H9 (cell line): Measurements from ENCODE around the gene GRIN2A. TPM values are rescaled to one million over a fixed set of nuclear protein-coding genes. Genes with fewer than 3 reads are reported as not detected.

Experiments
- DNase-seq: peaks from one replicate; pipeline ENCODE4 v3.0.0-alpha.2; 2017
- H2AFZ ChIP-seq: one replicate; pipeline ENCODE4 v1.6.1; 2013; ENCODE audit warnings: mild to moderate bottlenecking, low read length, control low read depth, moderate library complexity
- H2AK5ac ChIP-seq: 2 replicates; pipeline ENCODE4 v1.6.1; 2013; ENCODE audit warnings: low read length, control low read depth, mixed read lengths; ENCODE audit not compliant: insufficient read length
- H2BK120ac ChIP-seq: one replicate; pipeline ENCODE4 v1.6.1; 2013; ENCODE audit warnings: low read depth, mild to moderate bottlenecking, low read length, control low read depth, inconsistent platforms; ENCODE audit not compliant: poor library complexity, severe bottlenecking
- H2BK12ac ChIP-seq: 2 replicates; pipeline ENCODE4 v1.6.1; 2013; ENCODE audit warnings: low read length, control low read depth, mixed read lengths, low read depth; ENCODE audit not compliant: insufficient read length
- H2BK15ac ChIP-seq: 2 replicates; pipeline ENCODE4 v1.6.1; 2013; ENCODE audit warnings: low read depth, low read length, control low read depth
- H2BK20ac ChIP-seq: one replicate; pipeline ENCODE4 v1.6.1; 2013; ENCODE audit warnings: low read depth, mild to moderate bottlenecking, low read length, control low read depth, inconsistent platforms; ENCODE audit not compliant: poor library complexity, severe bottlenecking
- H2BK5ac ChIP-seq: 2 replicates; pipeline ENCODE4 v1.6.1; 2013; ENCODE audit warnings: low read length, control low read depth, mixed read lengths; ENCODE audit not compliant: insufficient read length
- H3K14ac ChIP-seq: 2 replicates; pipeline ENCODE4 v1.6.1; 2013; ENCODE audit warnings: low read length, control low read depth; ENCODE audit not compliant: insufficient read depth
- H3K18ac ChIP-seq: 2 replicates; pipeline ENCODE4 v1.6.1; 2013; ENCODE audit warnings: low read depth, mild to moderate bottlenecking, mixed read lengths, low read length, control low read depth; ENCODE audit not compliant: insufficient read length
- H3K23ac ChIP-seq: 2 replicates; pipeline ENCODE4 v1.6.1; 2013; ENCODE audit warnings: low read length, control low read depth, mixed read lengths, low read depth; ENCODE audit not compliant: insufficient read length
- H3K23me2 ChIP-seq: 2 replicates; pipeline ENCODE4 v1.6.1; 2013; ENCODE audit warnings: low read depth, mild to moderate bottlenecking, mixed read lengths, low read length, control low read depth; ENCODE audit not compliant: insufficient read length, poor library complexity, severe bottlenecking
- H3K27ac ChIP-seq: 2 replicates; pipeline ENCODE4 v1.5.1; 2013; ENCODE audit warnings: low read length, control low read depth, mixed read lengths, low read depth; ENCODE audit not compliant: insufficient read length
- H3K27me3 ChIP-seq: 2 replicates; pipeline ENCODE4 v1.6.1; 2013; ENCODE audit warnings: low read length, control low read depth, inconsistent platforms; ENCODE audit not compliant: insufficient read depth
- H3K4ac ChIP-seq: 2 replicates; pipeline ENCODE4 v1.6.1; 2013; ENCODE audit warnings: low read depth, mild to moderate bottlenecking, control low read depth, inconsistent platforms, low read length, moderate library complexity
- H3K4me1 ChIP-seq: 2 replicates; pipeline ENCODE4 v1.6.1; 2013; ENCODE audit warnings: low read length, control low read depth, inconsistent platforms; ENCODE audit not compliant: insufficient read depth
- H3K4me2 ChIP-seq: 2 replicates; pipeline ENCODE4 v1.6.1; 2013; ENCODE audit warnings: low read length, control low read depth, mixed read lengths; ENCODE audit not compliant: insufficient read length, insufficient read depth
- H3K56ac ChIP-seq: 2 replicates; pipeline ENCODE4 v1.6.1; 2013; ENCODE audit warnings: low read depth, mild to moderate bottlenecking, mixed read lengths, low read length, control low read depth; ENCODE audit not compliant: insufficient read length
- H3K79me1 ChIP-seq: 2 replicates; pipeline ENCODE4 v1.6.1; 2013; ENCODE audit warnings: low read depth, mild to moderate bottlenecking, moderate library complexity, low read length, control low read depth, inconsistent platforms; ENCODE audit not compliant: insufficient read depth, poor library complexity, severe bottlenecking
- H3K79me2 ChIP-seq: 2 replicates; pipeline ENCODE4 v1.6.1; 2013; ENCODE audit warnings: low read length, control low read depth, inconsistent platforms; ENCODE audit not compliant: insufficient read depth
- H3K9ac ChIP-seq: 2 replicates; pipeline ENCODE4 v1.6.1; 2013; ENCODE audit warnings: low read length, control low read depth, mixed read lengths; ENCODE audit not compliant: insufficient read length; ENCODE audit errors: extremely low read depth
- H3K9me3 ChIP-seq: one replicate; pipeline ENCODE4 v1.6.1; 2013; ENCODE audit warnings: low read depth, low read length, inconsistent platforms; ENCODE audit not compliant: control insufficient read depth
- H3T11ph ChIP-seq: one replicate; pipeline ENCODE4 v1.6.1; 2013; ENCODE audit warnings: mild to moderate bottlenecking, low read length, control low read depth, inconsistent platforms
- H4K20me1 ChIP-seq: one replicate; pipeline ENCODE4 v1.6.1; 2013; ENCODE audit not compliant: control insufficient read depth, insufficient read length, insufficient read depth
- H4K5ac ChIP-seq: 2 replicates; pipeline ENCODE4 v1.6.1; 2013; ENCODE audit warnings: low read depth, mild to moderate bottlenecking, mixed read lengths, low read length, control low read depth; ENCODE audit not compliant: insufficient read length
- H4K8ac ChIP-seq: replicated peaks from 2 replicates; pipeline ENCODE4 v1.6.1; 2013; ENCODE audit warnings: low read length, control low read depth, mixed read lengths, low read depth; ENCODE audit not compliant: insufficient read length
- H4K91ac ChIP-seq: 2 replicates; pipeline ENCODE4 v1.6.1; 2013; ENCODE audit warnings: low read depth, mild to moderate bottlenecking, moderate library complexity, mixed read lengths, low read length, control low read depth; ENCODE audit not compliant: insufficient read length
- H3K27ac Mint-ChIP-seq, 3 experiments: 2 replicates in 2 of 3; 3 replicates in 1 of 3; pipeline ENCODE4 v1.8.0; 2020 to 2021; ENCODE audit warnings: mixed read lengths in 3 of 3, mild to moderate bottlenecking in 1 of 3, moderate library complexity in 1 of 3
- H3K27me3 Mint-ChIP-seq: 2 replicates; pipeline ENCODE4 v1.8.0; 2021; ENCODE audit warnings: low read depth, mild to moderate bottlenecking, moderate library complexity, mixed read lengths
- H3K36me3 Mint-ChIP-seq, 3 experiments: 2 replicates in 2 of 3; 3 replicates in 1 of 3; pipeline ENCODE4 v1.8.0; 2020 to 2021; ENCODE audit warnings: low read depth in 3 of 3, mixed read lengths in 3 of 3; ENCODE audit not compliant: insufficient read depth in 1 of 3
- H3K4me1 Mint-ChIP-seq, 2 experiments: 2 replicates each; pipeline ENCODE4 v1.8.0; 2020; ENCODE audit warnings: mixed read lengths in 2 of 2
- H3K4me3 Mint-ChIP-seq, 2 experiments: 2 replicates in 1 of 2; 3 replicates in 1 of 2; pipeline ENCODE4 v1.8.0; 2020 to 2021; ENCODE audit warnings: mild to moderate bottlenecking in 2 of 2, mixed read lengths in 2 of 2, moderate library complexity in 1 of 2
- H3K9me3 Mint-ChIP-seq, 2 experiments: 2 replicates in 1 of 2; 3 replicates in 1 of 2; pipeline ENCODE4 v1.8.0; 2020; ENCODE audit warnings: mild to moderate bottlenecking in 2 of 2, mixed read lengths in 2 of 2, moderate library complexity in 1 of 2
- CTCF ChIP-seq: fragments of 200-600 bp; sonication (generic); conservative IDR thresholded peaks from 3 replicates; pipeline ENCODE4 v1.8.0; 2021; ENCODE audit warnings: antibody characterized with exemption, mild to moderate bottlenecking
- WGBS: extraction: QIAGEN DNeasy Blood & Tissue Kit; methylation state at CpG from one replicate; pipeline ENCODE4 v1.1.7; 2013; ENCODE audit warnings: missing lambda C conversion rate, low lambda C conversion rate, mixed read lengths; ENCODE audit not compliant: insufficient read length; ENCODE audit errors: extremely low coverage; 5-methylcytosine and 5-hydroxymethylcytosine counted together
- total RNA-seq: library from RNA; stranded (reverse); gene quantifications from 2 replicates; pipeline ENCODE4 v1.2.1, GENCODE V29; 2021

The GRIN2A gene
- total RNA-seq, 1 experiment from 2014 or later: 1.5 TPM

DNA sequence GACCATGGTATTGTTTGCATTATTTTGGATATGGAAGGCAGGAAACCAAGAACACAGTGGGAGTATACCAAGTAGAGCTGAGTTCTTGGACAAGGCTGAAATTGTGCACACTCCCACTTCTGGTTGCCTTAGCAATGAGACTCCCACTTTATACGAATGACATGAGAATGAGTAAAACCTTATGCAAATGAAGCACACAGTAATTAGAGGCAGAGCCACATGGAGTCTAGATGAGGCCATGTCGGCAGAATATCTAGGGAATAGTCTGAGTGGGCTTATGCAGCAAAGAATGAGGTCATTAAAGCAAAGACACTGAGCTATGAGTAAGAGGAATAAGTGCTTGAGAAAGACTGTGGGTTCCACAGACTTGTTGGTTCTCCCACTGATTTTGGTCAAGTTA lies 178.7 kb downstream of the GRIN2A start:
- no peak overlapping the region for H4K5ac ChIP-seq
- H4K91ac ChIP-seq: no peak overlapping the region
- no peak for DNase-seq
- H2AFZ ChIP-seq: no peak overlapping the region
- no peak overlapping the region for H2BK20ac ChIP-seq
- no peak overlapping the region for H3K27ac ChIP-seq
- no CpG with 5 or more reads among the region's 2 CpGs for WGBS
- no peak for TF ChIP-seq CTCF
- H3T11ph ChIP-seq: no peak overlapping the region
- H3K4me2 ChIP-seq: no peak overlapping the region
- Mint-ChIP-seq H3K36me3 (peaks cover 2 to 10% (median 3%) of the 10 kb centered on the region in 3 experiments; a peak in 6 of 7 replicates), H3K4me1 (peaks cover 6 to 10% of the 10 kb centered on the region in 2 experiments), H3K27me3 (no peaks in the 10 kb centered on the region; the same call in 1 of the 2 replicates), H3K9me3 (peaks cover 8 to 15% of the 10 kb centered on the region in 2 experiments), H3K27ac (no peak overlapping the region), H3K4me3 (no peak overlapping the region)
- no peaks in the 10 kb centered on the region for H3K23me2 ChIP-seq
- H3K79me2 ChIP-seq: no peaks in the 10 kb centered on the region
- no peak overlapping the region for H3K56ac ChIP-seq
- H2BK120ac ChIP-seq: no peak overlapping the region
- H3K23ac ChIP-seq: no peak overlapping the region
- H2BK5ac ChIP-seq: no peak overlapping the region
- H3K79me1 ChIP-seq: no peaks in the 10 kb centered on the region
- H4K8ac ChIP-seq: no peak overlapping the region
- H2BK15ac ChIP-seq: no peak overlapping the region
- no peak overlapping the region for H3K18ac ChIP-seq
- H3K9ac ChIP-seq: no peak overlapping the region
- no peaks in the 10 kb centered on the region for H3K4me1 ChIP-seq
- no peak overlapping the region for H3K14ac ChIP-seq
- no peaks in the 10 kb centered on the region for H3K27me3 ChIP-seq
- H4K20me1 ChIP-seq: no peaks in the 10 kb centered on the region
- H3K4ac ChIP-seq: no peak overlapping the region
- no peak overlapping the region for H2AK5ac ChIP-seq
- no peaks in the 10 kb centered on the region for H3K9me3 ChIP-seq
- H2BK12ac ChIP-seq: no peak overlapping the region
